Effector CD8-positive, alpha-beta T cell (primary cell): ENCODE results near the gene ACSM2B.
"Not testable (repeated sequence)": the region's sequence is repeated elsewhere in the genome, so short reads cannot be mapped to it uniquely, and the experiment has no call there.

Source experiments
- DNase-seq: peaks from one replicate; lab custom pipeline; 2025; lab: John Stamatoyannopoulos, UW

ACSM2B gene

GRCh38 chr16:20595694-20596093 lies 19.5 kb upstream of the ACSM2B start:
- DNase-seq: not testable (repeated sequence)

DNA sequence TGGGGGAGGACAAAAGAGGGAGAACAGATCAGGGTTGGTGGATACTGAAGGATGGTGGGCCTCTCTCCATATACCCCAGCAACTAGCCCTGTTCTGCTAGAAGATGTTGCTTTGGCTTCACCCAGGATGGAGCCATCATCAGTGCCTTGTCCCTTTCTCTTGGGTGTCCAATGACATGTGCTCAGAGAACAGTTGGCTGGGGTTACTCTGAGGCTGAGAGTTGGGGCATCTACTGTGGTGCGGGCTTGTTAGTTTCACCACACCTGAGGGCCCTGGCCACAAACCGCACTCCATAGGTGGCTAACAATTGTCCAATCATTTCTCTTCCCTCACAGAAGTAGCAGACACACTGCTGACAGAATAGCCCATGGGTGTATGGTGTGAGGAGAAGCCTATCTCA lies 18.9 kb upstream of the ACSM2B start:
- DNase-seq: not testable (repeated sequence)

- DNase-seq: not testable (repeated sequence)
These were observed 16.6 kb upstream of the ACSM2B start for GRCh38 chr16:20592780-20593179.

- DNase-seq: not testable (repeated sequence)
These were observed 13.3 kb upstream of the ACSM2B start for GRCh38 chr16:20589486-20589885.

GRCh38 chr16:20587645-20588074 lies 11.5 kb upstream of the ACSM2B start:
- not testable (repeated sequence) for DNase-seq

GRCh38 chr16:20586716-20587115 lies 10.5 kb upstream of the ACSM2B start:
- DNase-seq: not testable (repeated sequence)

DNA sequence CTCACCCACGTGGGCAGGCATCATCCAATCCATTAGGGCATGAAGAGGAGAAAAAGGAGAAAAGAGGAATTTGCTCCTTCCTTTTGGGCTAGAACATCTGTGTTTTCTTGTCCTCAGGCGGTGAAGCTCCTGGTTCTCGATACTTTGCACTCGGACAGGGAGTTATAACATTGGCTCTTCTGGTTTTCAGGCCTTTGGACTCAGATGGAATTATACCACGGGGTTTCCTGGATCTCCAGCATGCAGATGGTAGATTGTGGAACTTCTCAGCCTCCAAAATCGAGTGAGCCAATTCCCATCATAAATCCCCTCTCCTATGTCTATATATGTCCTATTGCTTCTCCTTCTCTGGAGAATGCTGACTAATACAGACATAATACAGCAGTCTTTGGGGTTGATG lies 9.9 kb upstream of the ACSM2B start:
- DNase-seq: not testable (repeated sequence)

DNA sequence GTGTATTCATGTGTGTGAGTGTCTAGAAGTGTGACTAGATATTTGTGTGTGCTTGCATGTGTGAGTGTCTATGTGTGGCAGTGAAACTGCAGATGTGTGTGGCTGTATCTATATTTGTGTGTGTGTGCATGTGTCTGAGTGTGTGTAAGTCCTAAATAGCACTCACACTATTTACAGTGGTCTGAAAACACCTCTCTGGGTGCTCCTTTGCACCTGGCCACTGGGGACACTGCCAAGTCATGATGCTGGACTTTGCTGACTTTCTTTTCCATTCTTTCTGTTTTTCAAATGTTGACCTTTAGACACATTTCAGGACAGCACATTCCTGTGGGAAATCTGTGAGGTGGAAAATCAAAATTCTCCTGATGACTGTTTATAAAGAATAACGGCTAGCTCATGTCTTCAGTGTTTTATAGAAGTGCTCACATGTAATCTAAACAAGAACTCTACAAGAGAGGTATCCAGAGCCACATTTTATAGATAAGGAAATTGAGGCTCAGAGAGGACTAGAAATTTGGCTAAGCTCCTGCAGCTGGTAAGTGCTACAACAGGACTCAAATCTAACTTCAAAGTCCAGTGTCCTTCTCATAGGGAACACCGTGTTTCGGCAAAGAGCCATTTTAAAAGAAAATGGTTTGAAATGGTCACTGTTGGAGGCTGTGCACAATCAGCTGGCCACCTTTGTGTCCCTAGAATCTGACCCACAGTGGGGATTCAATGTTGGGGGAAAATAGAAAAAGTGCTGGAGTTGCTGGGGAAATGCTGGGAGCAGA lies 4.5 kb upstream of the ACSM2B start:
- DNase-seq: not testable (repeated sequence)

GRCh38 chr16:20578091-20578490 lies 1.9 kb upstream of the ACSM2B start:
- not testable (repeated sequence) for DNase-seq

- not testable (repeated sequence) for DNase-seq
These were observed 7.0 kb downstream of the ACSM2B start for GRCh38 chr16:20569117-20569651.

GRCh38 chr16:20568404-20568803 lies 7.8 kb downstream of the ACSM2B start:
- no peak for DNase-seq

DNA sequence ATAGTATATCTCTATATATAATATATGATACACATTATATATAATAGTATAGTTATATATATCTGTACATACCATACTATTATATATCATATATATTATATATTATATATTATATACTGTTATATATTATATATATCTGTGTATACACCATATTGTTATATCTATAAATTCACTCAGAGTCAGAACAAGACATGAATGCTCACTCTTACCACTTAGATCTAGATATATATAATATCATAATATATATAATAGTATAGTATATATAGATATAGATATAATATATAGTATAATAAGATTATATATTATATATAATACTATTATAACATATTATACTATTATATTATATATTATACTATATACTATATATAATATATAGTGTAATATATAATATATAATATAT lies 9.3 kb downstream of the ACSM2B start:
- DNase-seq: no peak

GRCh38 chr16:20565334-20565733 lies 10.8 kb downstream of the ACSM2B start:
- DNase-seq: not testable (repeated sequence)

GRCh38 chr16:20564218-20564617 lies 11.9 kb downstream of the ACSM2B start:
- DNase-seq: not testable (repeated sequence)

DNA sequence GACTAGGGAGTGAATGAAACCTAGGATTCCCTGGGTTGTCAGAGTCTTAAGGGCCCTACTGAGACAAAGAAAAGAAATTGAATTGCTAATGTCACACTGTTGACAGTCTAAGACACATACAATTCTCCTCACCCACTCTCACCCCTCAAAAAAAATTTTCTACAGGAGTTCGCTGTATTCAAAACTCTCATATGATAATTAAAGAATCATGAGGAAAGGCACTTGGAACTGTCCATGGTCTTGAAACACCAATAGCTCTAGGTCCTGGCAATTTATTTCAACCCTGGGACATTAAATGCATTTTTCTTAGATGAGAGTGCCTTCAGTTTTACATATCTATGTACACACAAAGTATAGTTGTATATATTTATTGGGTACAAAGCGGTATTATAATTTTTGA lies 20.5 kb downstream of the ACSM2B start:
- DNase-seq: not testable (repeated sequence)

GRCh38 chr16:20554689-20555088 lies 21.5 kb downstream of the ACSM2B start:
- not testable (repeated sequence) for DNase-seq

GRCh38 chr16:20553493-20553892 lies 22.7 kb downstream of the ACSM2B start:
- DNase-seq: not testable (repeated sequence)

DNA sequence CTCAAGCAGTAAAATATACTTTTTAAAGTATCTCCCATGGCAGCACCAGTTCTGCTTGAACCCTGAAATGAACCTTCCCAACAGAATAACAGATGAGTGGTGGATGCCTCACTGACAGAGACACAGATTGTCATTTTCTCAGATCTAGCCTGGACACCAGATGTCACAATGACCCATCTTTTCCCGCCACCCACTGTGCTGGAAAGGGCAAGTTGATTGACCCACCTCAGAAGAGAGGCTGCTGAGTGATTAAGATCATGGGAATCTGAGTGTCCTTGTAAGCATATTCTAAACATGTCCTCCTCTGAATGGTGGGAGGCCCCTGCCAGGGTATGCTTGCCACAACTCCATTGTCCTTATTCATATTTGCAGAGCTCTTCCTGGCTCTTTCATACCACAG lies 29.2 kb downstream of the ACSM2B start:
- DNase-seq: not testable (repeated sequence)

- DNase-seq: not testable (repeated sequence)
These were observed 29.8 kb downstream of the ACSM2B start for GRCh38 chr16:20546278-20546853.

GRCh38 chr16:20540603-20541316 lies 35.4 kb downstream of the ACSM2B start:
- not testable (repeated sequence) for DNase-seq

DNA sequence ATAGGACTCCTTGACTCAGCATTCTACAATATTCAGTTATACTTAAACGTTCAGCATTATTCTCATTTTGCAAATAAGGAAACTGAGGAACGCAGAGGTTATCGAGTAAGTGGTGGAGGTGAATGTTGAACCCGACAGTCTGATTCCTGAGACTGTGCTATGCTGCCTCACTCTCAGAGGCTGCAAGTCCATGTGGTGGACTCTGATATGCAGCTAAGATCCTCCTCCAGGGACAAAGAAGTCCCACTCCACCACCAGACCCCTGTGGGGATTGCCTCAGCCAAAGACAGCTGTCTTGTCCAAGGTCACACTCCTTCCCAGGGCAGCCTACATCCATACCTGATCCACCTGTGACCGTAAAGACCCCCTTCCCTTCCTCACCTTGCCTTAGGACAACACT lies 37.5 kb downstream of the ACSM2B start:
- DNase-seq: no peak

DNA sequence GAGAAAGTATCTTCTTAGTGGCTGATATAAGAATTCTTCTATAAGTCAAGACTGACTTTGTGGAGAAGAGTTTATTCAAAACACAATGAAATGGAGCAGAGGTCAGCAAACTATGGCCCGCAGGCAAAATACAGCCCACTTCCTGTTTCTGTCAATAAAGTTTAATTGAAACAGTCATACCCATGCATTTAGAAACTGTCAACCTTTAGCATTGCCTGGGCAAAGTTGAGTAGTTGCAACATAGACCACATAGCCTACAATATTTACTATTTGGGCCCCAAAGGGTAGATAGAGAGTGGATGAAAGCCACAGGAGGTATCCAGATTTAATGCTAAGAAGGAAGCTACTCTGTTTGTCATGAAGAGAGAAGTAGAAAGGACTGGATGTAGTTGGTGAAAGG lies 38.0 kb downstream of the ACSM2B start:
- DNase-seq: no peak
